SK-N-SH treated with all-trans-retinoic acid at 6 μM for 48 hours (cell line): ENCODE results near the gene RNFT2.

Experiments used
- ATAC-seq: fragments of 200-7000 bp; cut with Tn5 transposase; 3 replicates; pipeline ENCODE4 v1.9.1; 2020; ENCODE audit warnings: mild to moderate bottlenecking, moderate library complexity
- BACH2 ChIP-seq: fragments of 250-450 bp; sonication (Bioruptor Pico); IDR thresholded peaks from 2 replicates; pipeline ENCODE4 v1.9.0; 2021; ENCODE audit warnings: mild to moderate bottlenecking, borderline replicate concordance
- CSDC2 ChIP-seq: fragments of 250-450 bp; sonication (Bioruptor Pico); IDR thresholded peaks from 2 replicates; pipeline ENCODE4 v1.5.0; 2020; ENCODE audit warnings: mild to moderate bottlenecking, moderate library complexity
- CSRNP3 ChIP-seq: fragments of 250-450 bp; sonication (Bioruptor Pico); IDR thresholded peaks from 2 replicates; pipeline ENCODE4 v1.5.1; 2021; ENCODE audit warnings: mild to moderate bottlenecking, moderate library complexity
- ESRRG ChIP-seq: fragments of 250-450 bp; sonication (Bioruptor Pico); IDR thresholded peaks from 2 replicates; pipeline ENCODE4 v1.6.1; 2021; ENCODE audit warnings: mild to moderate bottlenecking
- ISL1 ChIP-seq: fragments of 250-450 bp; sonication (Bioruptor Pico); IDR thresholded peaks from 2 replicates; pipeline ENCODE4 v2.1.2; 2022; ENCODE audit warnings: mild to moderate bottlenecking, moderate library complexity
- OSR1 ChIP-seq: fragments of 250-450 bp; sonication (Bioruptor Pico); IDR thresholded peaks from 2 replicates; pipeline ENCODE4 v1.8.0; 2022; ENCODE audit warnings: moderate library complexity, mild to moderate bottlenecking, inconsistent platforms
- PATZ1 ChIP-seq: fragments of 250-450 bp; sonication (Bioruptor Pico); IDR thresholded peaks from 2 replicates; pipeline ENCODE4 v1.8.0; 2020; ENCODE audit warnings: mild to moderate bottlenecking, moderate library complexity, borderline replicate concordance
- POU6F1 ChIP-seq: fragments of 250-450 bp; sonication (Bioruptor Pico); IDR thresholded peaks from 2 replicates; pipeline ENCODE4 v1.8.0; 2021; ENCODE audit warnings: low read depth, mild to moderate bottlenecking, moderate library complexity, borderline replicate concordance
- PPARA ChIP-seq: fragments of 250-450 bp; sonication (Bioruptor Pico); IDR thresholded peaks from 2 replicates; pipeline ENCODE4 v1.5.0; 2020; ENCODE audit warnings: mild to moderate bottlenecking, borderline replicate concordance
- RARB ChIP-seq: fragments of 250-450 bp; sonication (Bioruptor Pico); IDR thresholded peaks from 2 replicates; pipeline ENCODE4 v1.8.0; 2021; ENCODE audit warnings: mild to moderate bottlenecking, moderate library complexity
- SNAI2 ChIP-seq: fragments of 250-450 bp; sonication (Bioruptor Pico); IDR thresholded peaks from 2 replicates; pipeline ENCODE4 v1.5.0; 2020; ENCODE audit warnings: mild to moderate bottlenecking, moderate library complexity
- TCF4 ChIP-seq: fragments of 250-450 bp; sonication (Bioruptor Pico); IDR thresholded peaks from 2 replicates; pipeline ENCODE4 v1.8.0; 2021; ENCODE audit warnings: mild to moderate bottlenecking, moderate library complexity, borderline replicate concordance
- TOX ChIP-seq: fragments of 250-450 bp; sonication (Bioruptor Pico); IDR thresholded peaks from 2 replicates; pipeline ENCODE4 v1.8.0; 2021; ENCODE audit warnings: mild to moderate bottlenecking, moderate library complexity, borderline replicate concordance
- TSHZ2 ChIP-seq: fragments of 250-450 bp; sonication (Bioruptor Pico); IDR thresholded peaks from 2 replicates; pipeline ENCODE4 v1.5.0; 2020; ENCODE audit warnings: mild to moderate bottlenecking, moderate library complexity
- ZC3H10 ChIP-seq: fragments of 250-450 bp; sonication (Bioruptor Pico); IDR thresholded peaks from 2 replicates; pipeline ENCODE4 v1.5.1; 2021; ENCODE audit warnings: mild to moderate bottlenecking, moderate library complexity
- ZFP3 ChIP-seq: fragments of 250-450 bp; sonication (Bioruptor Pico); IDR thresholded peaks from 2 replicates; pipeline ENCODE4 v1.5.0; 2020; ENCODE audit warnings: mild to moderate bottlenecking, moderate library complexity
- ZFP30 ChIP-seq: fragments of 450-650 bp; formaldehyde crosslinking; IDR thresholded peaks from 2 replicates; pipeline ENCODE4 v1.5.0; 2022; ENCODE audit warnings: mild to moderate bottlenecking, moderate library complexity
- ZNF565 ChIP-seq: fragments of 450-650 bp; formaldehyde crosslinking; conservative IDR thresholded peaks from 2 replicates; pipeline ENCODE4 v1.5.0; 2020; ENCODE audit warnings: low read depth, mild to moderate bottlenecking, moderate library complexity
- ZNF70 ChIP-seq: fragments of 450-650 bp; formaldehyde crosslinking; IDR thresholded peaks from 2 replicates; pipeline ENCODE4 v1.5.0; 2020; ENCODE audit warnings: mild to moderate bottlenecking, moderate library complexity
- ZNF8 ChIP-seq: fragments of 450-650 bp; formaldehyde crosslinking; IDR thresholded peaks from 2 replicates; pipeline ENCODE4 v1.5.0; 2020; ENCODE audit warnings: mild to moderate bottlenecking, moderate library complexity

RNFT2 gene

GRCh38 chr12:116818341-116818856 is 80.3 kb downstream of the RNFT2 start:
- ATAC-seq: no peak
- TF ChIP-seq CSRNP3 (CRISPR knock-in tag) (no peak), BACH2 (no peak), PPARA (CRISPR knock-in tag) (no peak), ISL1 (CRISPR knock-in tag) (no peak), ZNF70 (CRISPR knock-in tag) (peak; percentile 33; the same call in 1 of the 2 replicates), ZC3H10 (CRISPR knock-in tag) (no peak)

DNA sequence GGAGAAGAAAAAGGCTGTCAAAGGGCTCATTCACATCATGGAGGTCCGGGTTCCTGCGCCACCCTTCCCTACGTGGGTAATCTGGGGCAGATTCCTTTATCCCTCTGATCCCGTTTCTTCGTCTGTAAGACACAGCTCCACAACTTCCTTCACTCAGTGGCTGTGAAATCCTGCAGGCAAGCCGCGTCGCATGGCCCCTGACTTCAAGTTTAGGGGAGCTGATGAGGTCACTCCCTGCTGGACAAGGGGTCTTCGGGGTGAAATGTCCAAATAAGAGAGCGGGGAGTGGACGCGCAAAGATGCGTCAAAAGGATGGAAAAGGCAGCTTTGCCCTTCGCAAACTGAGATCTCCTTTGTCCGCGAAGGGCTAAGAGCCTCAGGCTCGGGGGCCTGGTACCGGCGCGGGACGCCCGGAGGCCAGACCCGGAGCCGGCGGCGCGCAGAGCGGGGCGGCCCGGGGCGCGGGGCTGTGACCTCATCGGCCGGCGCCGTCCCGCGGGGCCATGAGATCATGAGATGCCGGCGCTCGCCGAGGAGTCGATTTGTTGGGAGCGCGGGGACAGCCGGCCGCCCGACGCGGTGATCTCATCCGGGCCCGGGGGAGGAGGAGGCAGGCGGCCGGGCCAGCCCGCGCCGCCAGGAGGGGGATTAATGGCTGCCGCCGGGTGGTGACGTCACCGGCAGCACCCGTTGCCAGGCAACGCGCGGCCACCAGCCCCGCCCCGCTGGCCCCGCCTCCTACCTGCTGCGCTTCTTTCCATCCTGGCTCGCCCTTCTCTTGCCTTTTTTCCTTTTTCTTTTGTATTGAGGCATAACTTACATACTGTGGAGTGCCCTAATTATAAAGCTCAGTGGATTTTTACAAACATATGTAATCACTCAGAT is 81.1 kb downstream of the RNFT2 start:
- TF ChIP-seq ZC3H10 (CRISPR knock-in tag): no peak
- no peak for TF ChIP-seq SNAI2 (CRISPR knock-in tag)
- TF ChIP-seq CSDC2 (CRISPR knock-in tag): peak; percentile 78; the same call in 1 of the 2 replicates
- TF ChIP-seq ZFP30 (CRISPR knock-in tag): 0 out of 2 replicates have a peak, but pooled peaks have one; percentile 36
- TF ChIP-seq TSHZ2 (CRISPR knock-in tag): peak; percentile 59
- no peak for TF ChIP-seq OSR1 (CRISPR knock-in tag)
- TF ChIP-seq ZFP3: peak; percentile 80
- TF ChIP-seq, all 23 proteins: peak for 4
- peak; percentile 95 for ATAC-seq

DNA sequence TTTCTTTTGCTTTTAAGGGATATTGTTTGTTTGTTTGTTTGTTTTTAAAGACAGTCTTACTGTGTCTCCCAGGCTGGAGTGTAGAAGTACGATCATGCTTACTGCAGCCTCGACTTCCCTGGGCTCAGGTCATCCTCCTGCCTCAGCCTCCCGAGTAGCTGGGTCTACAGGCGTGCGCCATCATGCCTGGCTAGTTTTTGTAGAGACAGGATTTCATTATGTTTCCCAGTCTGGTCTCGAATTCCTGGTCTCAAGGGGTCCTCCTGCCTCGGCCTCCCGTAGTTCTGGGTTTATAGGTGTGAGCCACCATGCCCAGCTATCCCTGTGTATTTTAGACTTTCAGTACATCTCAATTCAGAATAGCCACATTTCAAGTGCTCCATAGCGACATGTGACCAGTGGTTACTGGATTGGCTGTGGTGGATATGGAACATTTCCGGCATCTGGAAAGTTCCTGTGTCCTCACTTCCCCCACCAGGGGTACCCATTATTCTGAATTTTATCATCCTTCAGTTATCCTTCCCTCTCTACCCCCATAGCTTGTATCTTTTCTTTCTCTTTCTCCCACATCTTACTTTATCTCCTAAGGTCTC is 82.0 kb downstream of the RNFT2 start:
- no peak for TF ChIP-seq TSHZ2 (CRISPR knock-in tag)
- no peak for TF ChIP-seq CSRNP3 (CRISPR knock-in tag)
- no peak for TF ChIP-seq RARB (CRISPR knock-in tag)
- no peak for TF ChIP-seq ZC3H10 (CRISPR knock-in tag)
- no peak for TF ChIP-seq CSDC2 (CRISPR knock-in tag)
- TF ChIP-seq ZNF8 (CRISPR knock-in tag): no peak
- no peak for TF ChIP-seq OSR1 (CRISPR knock-in tag)
- TF ChIP-seq TOX (CRISPR knock-in tag): no peak
- no peak for TF ChIP-seq ZFP3
- TF ChIP-seq ISL1 (CRISPR knock-in tag): no peak
- TF ChIP-seq ZNF565 (CRISPR knock-in tag): no peak
- no peak for TF ChIP-seq ZFP30 (CRISPR knock-in tag)
- no peak for ATAC-seq

DNA sequence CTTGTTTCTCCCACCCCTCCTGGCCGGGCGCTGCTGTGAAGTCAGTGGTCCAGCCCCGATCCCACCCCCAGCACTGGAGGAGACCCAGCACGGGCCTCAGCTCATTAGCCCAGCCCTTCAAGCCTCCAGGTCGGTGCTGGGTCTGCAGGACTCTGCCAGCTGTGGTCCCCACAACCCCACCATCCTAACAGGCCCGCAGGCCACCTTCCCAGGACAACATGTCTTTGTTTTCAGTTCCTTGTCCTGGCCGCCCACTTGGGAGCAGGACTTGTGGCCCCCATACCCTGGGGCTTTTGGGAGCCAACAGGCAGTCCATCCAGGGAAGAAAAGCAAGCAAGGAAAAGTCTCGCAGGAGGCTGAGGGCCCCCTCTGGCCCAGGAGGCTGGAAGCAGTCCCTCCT is 83.2 kb downstream of the RNFT2 start:
- no peak for ATAC-seq
- TF ChIP-seq POU6F1 (CRISPR knock-in tag) (no peak), PATZ1 (no peak), RARB (CRISPR knock-in tag) (no peak), TCF4 (CRISPR knock-in tag) (no peak), TOX (CRISPR knock-in tag) (no peak), PPARA (CRISPR knock-in tag) (no peak), ZNF70 (CRISPR knock-in tag) (no peak), ESRRG (CRISPR knock-in tag) (no peak)
